GM18861 (cell line): ENCODE results near the gene PCBP3.

ENCODE experiments used
- ATAC-seq: cut with Tn5 transposase; IDR thresholded peaks from one replicate; pipeline ENCODE4 v1.9.1; 2021; ENCODE audit not compliant: unreplicated experiment

PCBP3 gene

GRCh38 chr21:45723049-45723958 is 79.8 kb downstream of the PCBP3 start:
- ATAC-seq: no peak

- no peak for ATAC-seq
These were observed 80.9 kb downstream of the PCBP3 start for GRCh38 chr21:45724345-45724961.

DNA sequence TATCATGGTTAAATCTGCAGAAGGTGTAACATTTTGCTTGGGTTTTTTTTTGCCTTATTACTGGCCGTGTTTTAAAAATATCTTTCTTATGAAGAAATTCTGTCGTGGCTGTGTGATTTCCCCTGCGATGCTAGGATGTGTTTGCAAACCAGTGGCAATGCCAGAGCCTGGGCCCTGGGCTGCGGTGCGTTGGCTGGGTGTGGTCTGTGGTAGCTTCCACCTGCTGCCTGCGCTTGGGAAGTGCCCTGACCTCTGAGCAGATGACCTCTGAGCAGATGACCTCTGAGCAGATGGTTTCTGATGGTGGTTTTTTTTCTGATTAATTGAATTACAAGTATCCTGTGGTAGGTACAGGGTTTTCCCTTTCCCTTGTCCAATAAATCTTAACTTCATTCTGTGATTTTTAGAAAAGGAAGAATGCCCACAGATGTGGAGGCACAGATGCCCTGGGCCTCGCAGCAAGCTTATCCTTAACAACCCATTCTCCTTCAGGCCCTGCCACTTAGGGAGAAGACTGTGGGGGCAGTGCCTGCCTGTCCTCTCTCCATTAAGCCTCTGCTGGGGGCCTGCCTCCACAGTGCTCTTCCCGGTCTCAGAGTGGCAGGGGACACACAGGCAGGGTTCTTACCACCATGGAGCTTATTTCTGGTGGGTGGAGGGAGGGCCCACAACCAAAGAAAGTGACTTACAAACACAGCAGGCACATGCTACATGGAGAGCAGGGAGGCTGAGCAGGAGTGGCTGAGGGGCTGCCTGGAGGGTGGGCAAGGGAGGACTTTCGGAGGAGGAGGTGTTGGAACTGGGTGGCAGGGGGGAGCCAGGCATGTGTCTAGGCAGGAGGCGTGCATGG is 81.7 kb downstream of the PCBP3 start:
- ATAC-seq: no peak

GRCh38 chr21:45725844-45726200 is 82.3 kb downstream of the PCBP3 start:
- no peak for ATAC-seq

DNA sequence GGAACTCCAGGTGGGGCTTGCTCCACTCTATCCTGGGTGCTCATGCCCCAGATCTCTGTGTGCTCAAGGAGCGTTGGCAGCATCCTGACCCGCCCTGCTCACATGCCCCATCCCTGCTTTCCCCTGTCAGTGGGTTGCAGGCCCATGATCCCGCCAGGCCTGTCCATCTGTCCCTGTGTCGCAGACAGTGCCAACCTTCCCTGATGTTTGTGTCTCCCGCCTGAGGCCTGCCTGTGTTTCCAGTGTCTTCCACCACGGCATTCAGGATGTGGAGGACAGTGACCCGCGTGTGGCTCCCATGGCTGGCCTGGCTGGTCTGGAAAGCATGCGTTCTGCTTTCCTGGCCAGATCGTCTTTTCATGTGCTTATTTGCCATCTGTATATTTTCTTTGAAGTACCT is 82.9 kb downstream of the PCBP3 start:
- no peak for ATAC-seq

DNA sequence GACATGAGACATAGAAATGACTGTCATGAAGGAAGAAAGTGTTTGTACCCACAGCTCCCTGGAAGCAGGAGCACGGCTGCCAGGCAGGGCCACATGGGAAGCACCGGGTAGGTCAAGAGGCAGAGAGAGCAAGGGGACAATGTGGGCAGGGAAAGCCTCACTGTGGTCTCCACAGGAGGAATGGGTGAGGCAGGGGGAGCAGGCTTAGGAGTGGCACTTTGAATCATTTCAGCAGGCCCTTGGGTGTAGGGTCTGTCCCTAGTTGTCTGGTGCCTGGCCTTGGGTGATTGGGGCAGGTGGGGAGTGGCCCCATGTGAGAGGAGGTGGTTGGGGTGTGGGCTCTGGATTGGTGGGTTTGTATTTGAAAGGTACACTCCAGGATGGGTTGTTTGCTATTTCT is 83.9 kb downstream of the PCBP3 start:
- no peak for ATAC-seq

DNA sequence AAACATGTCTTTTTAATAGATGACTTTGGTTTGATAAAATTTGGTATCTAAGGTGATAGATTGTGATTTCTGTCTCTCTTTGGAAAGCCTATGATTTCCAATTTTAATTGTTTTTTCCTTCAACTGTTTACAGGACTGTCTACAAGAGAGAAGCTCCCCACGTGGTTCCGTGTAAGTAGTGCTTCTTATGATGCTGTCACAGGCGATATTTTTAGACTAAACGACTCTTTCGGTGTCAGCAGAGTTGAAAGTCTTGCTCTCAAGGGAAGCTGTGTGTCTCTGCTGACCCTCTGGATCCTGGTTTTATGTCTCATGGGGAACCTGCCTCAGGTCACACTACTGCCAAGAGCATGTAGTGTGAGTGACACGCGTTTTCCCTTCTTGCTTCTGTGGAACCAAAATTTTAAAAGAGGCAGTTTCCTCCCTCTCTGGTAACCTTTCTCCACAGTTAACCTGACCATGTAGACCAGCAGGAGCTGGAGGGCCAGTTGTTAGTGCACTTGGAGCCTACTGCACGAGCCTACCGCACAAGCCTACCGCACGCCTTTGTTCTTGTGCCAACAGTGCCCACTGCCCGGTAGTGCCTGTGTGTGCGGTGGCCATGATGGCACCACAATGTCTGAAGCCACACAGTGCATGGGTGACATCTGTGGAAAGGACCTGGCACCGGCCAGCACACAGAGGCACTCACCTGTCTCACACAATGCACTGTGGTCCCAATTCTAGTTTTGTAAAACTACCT is 91.9 kb downstream of the PCBP3 start:
- ATAC-seq: no peak

DNA sequence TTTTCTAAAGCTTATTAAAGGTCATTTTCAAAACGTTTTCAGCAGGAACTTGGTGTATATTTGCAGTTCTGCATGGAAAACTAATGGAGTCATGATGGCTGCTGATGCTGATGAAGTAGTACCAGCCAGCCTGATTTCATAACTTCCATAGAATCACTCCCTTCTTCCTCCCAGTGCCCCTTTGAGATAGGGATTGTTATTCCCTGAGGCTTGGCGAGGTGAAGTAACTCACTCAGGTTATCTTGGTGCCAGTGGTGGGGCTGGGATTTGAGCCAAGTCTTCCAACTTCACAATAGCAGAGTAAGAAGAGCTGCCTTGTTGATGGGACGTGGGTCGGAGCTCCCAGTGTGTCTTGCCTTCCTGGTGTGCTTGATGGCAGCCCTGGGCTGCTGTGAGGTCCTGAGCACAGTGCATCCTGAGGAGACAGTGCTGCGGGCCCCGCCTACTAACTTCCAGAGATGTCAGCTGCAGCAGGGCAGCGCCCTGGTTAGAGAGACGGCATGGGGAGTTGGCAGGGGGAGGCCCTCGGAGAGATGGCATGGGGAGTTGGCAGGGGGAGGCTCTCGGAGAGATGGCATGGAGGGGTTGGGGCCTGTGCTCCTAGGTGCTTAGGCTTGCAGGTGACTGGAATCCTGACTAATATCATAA is 92.6 kb downstream of the PCBP3 start:
- ATAC-seq: no peak

- ATAC-seq: no peak
These were observed 93.4 kb downstream of the PCBP3 start for GRCh38 chr21:45736690-45737484.

- ATAC-seq: no peak
These were observed 94.1 kb downstream of the PCBP3 start for GRCh38 chr21:45737485-45738166.

DNA sequence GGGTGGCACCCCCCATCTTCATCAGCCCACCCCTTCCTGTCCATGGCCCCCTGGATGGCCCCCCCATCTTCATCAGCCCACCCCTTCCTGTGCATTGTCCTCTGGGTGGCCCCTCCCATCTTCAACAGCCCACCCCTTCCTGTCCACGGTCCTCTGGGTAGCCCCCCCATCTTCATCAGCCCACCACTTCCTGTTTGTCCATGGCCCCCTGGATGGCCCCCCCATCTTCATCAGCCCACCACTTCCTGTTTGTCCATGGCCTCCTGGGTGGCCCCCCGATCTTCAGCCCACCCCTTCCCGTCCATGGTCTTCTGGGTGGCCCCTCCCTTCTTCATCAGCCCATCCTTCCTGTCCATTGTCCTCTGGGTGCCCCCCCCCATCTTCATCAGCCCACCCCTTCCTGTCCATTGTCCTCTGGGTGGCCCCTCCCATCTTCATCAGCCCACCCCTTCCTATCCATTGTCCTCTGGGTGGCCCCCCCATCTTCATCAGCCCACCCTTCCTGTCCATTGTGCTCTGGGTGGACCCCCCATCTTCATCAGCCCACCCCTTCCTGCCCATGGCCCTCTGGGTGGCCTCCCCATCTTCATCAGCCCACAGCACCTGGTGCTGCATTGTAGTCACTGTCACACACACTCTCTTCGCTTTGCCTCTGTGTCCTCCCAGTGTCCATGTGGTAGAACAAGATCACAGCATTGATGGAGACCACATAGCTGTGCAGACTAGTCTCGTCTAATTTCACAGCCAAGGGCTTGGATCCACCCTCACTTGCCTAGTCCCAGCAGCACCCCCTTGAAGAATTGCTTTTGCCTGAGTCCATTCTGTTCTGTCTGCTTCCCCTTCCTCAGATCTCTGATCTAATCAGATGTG is 95.9 kb downstream of the PCBP3 start:
- no peak for ATAC-seq

DNA sequence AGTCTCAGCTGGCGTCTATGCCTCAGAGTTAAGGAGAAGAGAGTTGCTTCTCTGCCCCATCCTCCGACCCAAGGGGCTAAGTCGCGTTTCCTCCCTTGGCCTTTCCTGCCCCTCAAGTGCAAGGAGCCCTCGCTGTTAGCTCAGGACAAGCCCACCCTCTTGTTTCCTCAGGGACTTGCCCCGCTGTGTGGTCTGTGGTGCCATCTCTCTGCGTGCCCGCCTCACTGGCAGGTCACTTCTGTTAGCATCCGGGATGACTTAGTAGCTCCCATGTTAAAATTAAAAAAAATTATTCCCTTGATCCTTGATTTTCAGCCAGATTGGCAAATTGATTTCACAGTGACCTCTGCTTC is 96.5 kb downstream of the PCBP3 start:
- no peak for ATAC-seq

DNA sequence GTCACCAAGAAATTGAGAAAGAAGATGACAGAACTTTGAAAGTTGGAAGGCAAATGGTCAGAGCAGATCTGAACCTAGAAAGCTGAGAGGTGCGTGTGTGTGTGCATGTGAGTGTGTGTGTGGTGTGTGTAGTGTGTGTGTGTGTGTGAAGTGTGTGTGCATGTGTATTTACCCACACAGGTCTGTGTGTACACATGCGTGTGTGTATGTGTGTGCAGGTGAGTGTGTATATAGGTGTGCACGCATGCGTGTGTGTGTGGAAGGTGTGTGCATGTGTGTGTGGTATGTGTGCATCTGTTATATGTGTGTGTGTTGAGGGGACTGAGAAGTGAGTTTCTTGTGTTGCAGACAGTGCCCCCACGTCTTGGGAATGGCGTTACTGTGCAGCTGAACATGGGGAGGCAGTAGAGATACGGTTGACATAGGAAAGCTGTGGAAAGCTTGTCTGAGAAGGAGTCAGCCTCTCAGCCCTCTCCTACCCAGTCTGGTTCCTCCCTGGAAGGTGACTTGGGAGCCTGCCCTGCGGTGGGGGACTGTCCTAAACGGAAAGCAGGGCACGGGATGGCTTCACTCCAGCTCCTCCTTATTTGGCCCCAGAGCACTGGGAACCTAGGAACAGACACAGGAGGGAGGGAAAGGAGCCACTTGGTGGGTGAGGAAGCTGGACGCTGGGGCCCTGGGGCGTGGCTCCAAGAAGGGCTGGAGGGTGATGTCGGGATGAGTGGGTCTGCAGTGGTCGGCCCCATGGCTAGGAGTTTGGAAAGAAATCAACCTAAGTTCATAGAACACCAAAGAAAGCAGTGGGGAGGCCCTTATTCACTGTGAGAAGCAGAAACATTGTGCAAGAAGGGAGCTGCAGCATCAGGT is 97.2 kb downstream of the PCBP3 start:
- no peak for ATAC-seq

DNA sequence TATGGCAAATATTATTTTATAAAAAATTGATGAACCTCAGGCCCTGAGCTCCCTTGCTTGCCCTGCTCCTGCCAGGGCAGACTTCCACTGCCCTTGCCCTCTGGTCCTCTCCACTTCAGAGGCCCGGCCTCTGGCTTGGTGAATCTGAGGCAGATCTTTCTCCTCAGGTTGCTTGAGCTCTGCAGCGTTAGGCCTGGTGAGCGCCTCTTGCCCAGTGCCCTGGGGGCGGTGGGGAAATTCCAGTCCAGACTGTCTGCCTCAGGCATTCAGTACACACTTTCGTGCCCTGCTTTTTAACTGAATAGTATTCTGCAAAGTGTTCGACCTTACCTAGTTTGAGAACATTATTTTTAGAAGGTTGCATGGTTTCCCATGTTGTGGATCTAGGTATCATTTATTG is 98.2 kb downstream of the PCBP3 start:
- no peak for ATAC-seq

- ATAC-seq: no peak
These were observed 98.7 kb downstream of the PCBP3 start for GRCh38 chr21:45742247-45742646.

GRCh38 chr21:45745256-45745655 is 101.7 kb downstream of the PCBP3 start:
- no peak for ATAC-seq

GRCh38 chr21:45747233-45747766 is 103.8 kb downstream of the PCBP3 start:
- ATAC-seq: no peak
